HCT116 (cell line): ENCODE results near the gene TMEM132A. TPM values are rescaled to one million over a fixed set of nuclear protein-coding genes. Genes with fewer than 3 reads are reported as not detected.

Experiments
- ATAC-seq: fragments of 200-7000 bp; cut with Tn5 transposase; 2 replicates; pipeline ENCODE4 v1.9.1; 2020; ENCODE audit warnings: mild to moderate bottlenecking, moderate library complexity
- BruUV-seq: library from RNA; stranded (reverse); fragments of 400-500 nt; replicated peaks from 2 replicates; lab custom pipeline; 2021; lab: Mats Ljungman, UMichigan
- CTCF ChIA-PET: fragments of 300-600 bp; sonication (Branson Sonifier 250); formaldehyde crosslinking; loops from one replicate; lab custom pipeline; 2021; ENCODE audit warnings: antibody characterized with exemption; lab: Charles Lee
- POLR2A ChIA-PET: fragments of 300-600, 350-600 bp; sonication (Branson Sonifier 250); formaldehyde crosslinking; loops from one replicate; lab custom pipeline; 2021; ENCODE audit warnings: antibody characterized with exemption; lab: Charles Lee
- RAD21 ChIA-PET, 2 experiments: fragments of 300-600 bp; sonication (Branson Sonifier 250); formaldehyde crosslinking; loops; one replicate each; lab custom pipeline; 2023; ENCODE audit warnings: low total read pairs in 2 of 2; ENCODE audit not compliant: uncharacterized antibody in 2 of 2, unreplicated experiment in 2 of 2, low non-redundant PET in 1 of 2; lab: Charles Lee
- DNase-seq: peaks from one replicate; pipeline ENCODE4 v3.0.0-alpha.2; 2010; ENCODE audit warnings: low read depth, low spot score
- H2AFZ ChIP-seq: fragments of 200-600 bp; shearing (Covaris generic), sonication (generic); 2 replicates; pipeline ENCODE4 v1.6.1; 2017; ENCODE audit warnings: low read depth, mixed run types, mixed read lengths, antibody characterized with exemption, low read length; ENCODE audit not compliant: poor library complexity, severe bottlenecking
- H3K27ac ChIP-seq: 2 replicates; pipeline ENCODE4 v1.5.1; 2012; ENCODE audit warnings: low read depth, low read length
- H3K27me3 ChIP-seq: fragments of 200-600 bp; sonication (generic); 2 replicates; pipeline ENCODE4 v1.6.1; 2016; ENCODE audit warnings: mixed run types, low read length, mixed read lengths; ENCODE audit not compliant: insufficient read depth
- H3K36me3 ChIP-seq, 2 experiments: fragments of 200-500 bp in 1 of 2; fragments of 200-600 bp in 1 of 2; sonication (Bioruptor generic) in 1 of 2; sonication (generic) in 1 of 2; 2 replicates each; pipeline versions ENCODE4 v1.5.1 to v1.6.1; 2014 to 2016; ENCODE audit warnings: low read length in 2 of 2, inconsistent platforms in 1 of 2, mixed read lengths in 1 of 2, mixed run types in 1 of 2; ENCODE audit not compliant: insufficient read depth in 2 of 2, control insufficient read depth in 1 of 2
- H3K4me1 ChIP-seq, 2 experiments: fragments of 200-600 bp in 1 of 2; sonication (generic) in 1 of 2; 2 replicates each; pipeline versions ENCODE4 v1.5.1 to v1.6.1; 2012 to 2017; ENCODE audit warnings: low read length in 2 of 2, inconsistent platforms in 1 of 2, mild to moderate bottlenecking in 1 of 2, mixed read lengths in 1 of 2, mixed run types in 1 of 2, moderate library complexity in 1 of 2; ENCODE audit not compliant: insufficient read depth in 2 of 2, control insufficient read depth in 1 of 2
- H3K4me2 ChIP-seq: fragments of 200-600 bp; sonication (generic); 2 replicates; pipeline ENCODE4 v1.6.1; 2017; ENCODE audit warnings: mixed run types, low read length, mixed read lengths
- H3K4me3 ChIP-seq, 2 experiments: fragments of 200-600 bp in 1 of 2; sonication (generic) in 1 of 2; replicated peaks in 1 of 2; 2 replicates each; pipeline ENCODE4 v1.5.1; 2011 to 2016; ENCODE audit warnings: low read length in 2 of 2, control low read depth in 1 of 2, low read depth in 1 of 2, mild to moderate bottlenecking in 1 of 2, mixed read lengths in 1 of 2, mixed run types in 1 of 2
- H3K79me2 ChIP-seq: fragments of 200-600 bp; sonication (generic); 2 replicates; pipeline ENCODE4 v1.6.1; 2017; ENCODE audit warnings: mild to moderate bottlenecking, mixed run types, low read length, moderate library complexity, mixed read lengths; ENCODE audit not compliant: insufficient read depth
- H3K9ac ChIP-seq: fragments of 200-600 bp; sonication (generic); 2 replicates; pipeline ENCODE4 v1.6.1; 2016; ENCODE audit warnings: low read length, mixed read lengths
- H3K9me2 ChIP-seq: fragments of 200-600 bp; sonication (generic), shearing (Covaris generic); 2 replicates; pipeline ENCODE4 v1.6.1; 2017; ENCODE audit warnings: mixed run types, mild to moderate bottlenecking, moderate library complexity; ENCODE audit not compliant: insufficient read depth
- H3K9me3 ChIP-seq, 2 experiments: fragments of 200-500 bp in 1 of 2; fragments of 200-600 bp in 1 of 2; sonication (Bioruptor generic) in 1 of 2; sonication (generic) in 1 of 2; 2 replicates each; pipeline ENCODE4 v1.6.1; 2014 to 2017; ENCODE audit warnings: low read length in 2 of 2, mixed read lengths in 2 of 2, inconsistent platforms in 1 of 2, low read depth in 1 of 2, mild to moderate bottlenecking in 1 of 2, mixed run types in 1 of 2, moderate library complexity in 1 of 2; ENCODE audit not compliant: control insufficient read depth in 1 of 2, insufficient read depth in 1 of 2
- H4K20me1 ChIP-seq: fragments of 200-600 bp; sonication (generic), shearing (Covaris generic); 2 replicates; pipeline ENCODE4 v1.6.1; 2017; ENCODE audit warnings: mixed run types, mild to moderate bottlenecking, moderate library complexity; ENCODE audit not compliant: insufficient read depth
- CEBPB ChIP-seq: IDR thresholded peaks from 2 replicates; pipeline ENCODE4 v1.6.1; 2012; ENCODE audit warnings: low read depth
- EGR1 ChIP-seq: IDR thresholded peaks from 2 replicates; pipeline ENCODE4 v1.6.1; 2012; ENCODE audit warnings: low read depth
- ELF1 ChIP-seq: IDR thresholded peaks from 2 replicates; pipeline ENCODE4 v1.6.1; 2012; ENCODE audit warnings: low read depth, borderline replicate concordance
- EZH2 ChIP-seq: fragments of 200-600 bp; sonication (generic); IDR thresholded peaks from 2 replicates; pipeline ENCODE4 v1.6.1; 2017; ENCODE audit warnings: antibody characterized with exemption, mixed run types
- FOSL1 ChIP-seq: IDR thresholded peaks from 2 replicates; pipeline ENCODE4 v1.6.1; 2012; ENCODE audit warnings: low read depth
- JUND ChIP-seq: IDR thresholded peaks from 2 replicates; pipeline ENCODE4 v1.6.1; 2012
- POLR2A ChIP-seq: IDR thresholded peaks from 2 replicates; pipeline ENCODE4 v1.7.0; 2011; ENCODE audit warnings: borderline replicate concordance; ENCODE audit not compliant: insufficient read depth, insufficient read length; ENCODE audit errors: extremely low read depth
- POLR2AphosphoS5 ChIP-seq: IDR thresholded peaks from 2 replicates; pipeline ENCODE4 v1.6.1; 2011; ENCODE audit warnings: mild to moderate bottlenecking, low read depth, low read length, moderate library complexity
- RAD21 ChIP-seq: IDR thresholded peaks from 2 replicates; pipeline ENCODE4 v1.6.1; 2012; ENCODE audit warnings: low read depth, mild to moderate bottlenecking
- SIN3A ChIP-seq: IDR thresholded peaks from 2 replicates; pipeline ENCODE4 v1.6.1; 2012; ENCODE audit warnings: low read depth
- SP1 ChIP-seq: IDR thresholded peaks from 2 replicates; pipeline ENCODE4 v1.6.1; 2012; ENCODE audit warnings: low read depth
- SRF ChIP-seq: IDR thresholded peaks from 2 replicates; pipeline ENCODE4 v1.6.1; 2012; ENCODE audit warnings: low read depth
- TCF7L2 ChIP-seq: IDR thresholded peaks from 2 replicates; pipeline ENCODE4 v1.7.0; 2011; ENCODE audit warnings: borderline replicate concordance, inconsistent platforms; ENCODE audit not compliant: insufficient read depth, insufficient read length; ENCODE audit errors: extremely low read depth
- intact Hi-C: fragments of 100-400 bp; cut with micrococcal nuclease; formaldehyde crosslinking; loops from 2 replicates; pipeline ENCODE4 v1.10.0; 2022
- total RNA-seq: library from RNA; stranded (reverse); gene quantifications from one replicate; pipeline ENCODE4 v1.2.1, GENCODE V29; 2021; ENCODE audit not compliant: unreplicated experiment
- TF ChIP-seq, protein P1 (sequence below): IDR thresholded peaks from 2 replicates; pipeline ENCODE4 v1.6.1; 2012
- TF ChIP-seq, protein P2 (sequence below): IDR thresholded peaks from 2 replicates; pipeline ENCODE4 v1.6.1; 2011; ENCODE audit warnings: mild to moderate bottlenecking, low read length, moderate library complexity; ENCODE audit not compliant: insufficient replicate concordance; ENCODE audit errors: extremely low read depth
- TF ChIP-seq, protein P3 (sequence below): IDR thresholded peaks from 2 replicates; pipeline ENCODE4 v1.6.1; 2012; ENCODE audit warnings: low read depth
- TF ChIP-seq, protein P4 (sequence below): IDR thresholded peaks from 2 replicates; pipeline ENCODE4 v1.6.1; 2012

The TMEM132A gene
- total RNA-seq, 1 experiment from 2014 or later = 120 TPM

DNA sequence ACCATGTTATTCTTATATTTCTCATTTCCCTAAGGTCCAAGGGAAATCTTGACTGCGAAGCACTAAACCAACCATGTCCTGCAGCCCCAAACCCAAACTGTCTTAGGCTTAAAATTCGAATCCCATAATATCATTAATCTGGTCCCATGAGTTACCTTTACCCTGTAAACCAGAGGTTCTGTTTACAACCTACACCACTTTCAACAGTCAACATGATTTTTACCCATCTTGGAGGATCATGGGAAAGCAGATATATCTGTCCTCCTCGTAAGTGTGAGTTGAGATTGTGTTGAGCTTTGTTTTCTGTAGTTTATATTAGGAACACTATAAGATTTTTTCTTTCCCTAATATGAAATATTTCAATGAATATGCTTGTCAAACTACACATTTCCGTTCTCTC, 24.3 kb upstream of the TMEM132A start:
- ChIA-PET RAD21 (interaction anchor here in 1 of 2 experiments (1.8 kb wide), 1 partner anchor 69 kb away, joined by 7 read pairs; no protein-coding TSS in a partner anchor), POLR2A (no interaction called here), CTCF (interaction anchor here (0.6 to 2.1 kb wide), 25 partner anchors 8 to 288 kb away, joined by 3 to 38 read pairs (median 4); partner anchors contain the start of genes TMEM109 and TMEM132A)
- H3K36me3 ChIP-seq = peaks cover 58 to 71% of the 10 kb centered on the region in 2 experiments
- intact Hi-C loops = loop anchor here (1.0 kb wide), 1 partner anchor 69 kb away; no protein-coding TSS in a partner anchor
- H3K9me3 ChIP-seq = no peaks in the 10 kb centered on the region
- H3K79me2 ChIP-seq = peaks cover 43% of the 10 kb centered on the region
- H3K9me2 ChIP-seq = no peaks in the 10 kb centered on the region
- H3K9ac ChIP-seq = no peak overlapping the region
- H3K4me2 ChIP-seq = no peak overlapping the region
- DNase-seq = no peak
- no peak overlapping the region for H2AFZ ChIP-seq
- TF ChIP-seq JUND (no peak), SP1 (no peak), ELF1 (no peak), SIN3A (no peak), SRF (no peak), POLR2A (no peak), EZH2 (no peak), TCF7L2 (no peak), EGR1 (no peak), CEBPB (no peak), FOSL1 (no peak), RAD21 (no peak), POLR2AphosphoS5 (no peak)
- TF ChIP-seq, protein P1, sequence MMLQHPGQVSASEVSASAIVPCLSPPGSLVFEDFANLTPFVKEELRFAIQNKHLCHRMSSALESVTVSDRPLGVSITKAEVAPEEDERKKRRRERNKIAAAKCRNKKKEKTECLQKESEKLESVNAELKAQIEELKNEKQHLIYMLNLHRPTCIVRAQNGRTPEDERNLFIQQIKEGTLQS = no peak
- TF ChIP-seq, protein P2, sequence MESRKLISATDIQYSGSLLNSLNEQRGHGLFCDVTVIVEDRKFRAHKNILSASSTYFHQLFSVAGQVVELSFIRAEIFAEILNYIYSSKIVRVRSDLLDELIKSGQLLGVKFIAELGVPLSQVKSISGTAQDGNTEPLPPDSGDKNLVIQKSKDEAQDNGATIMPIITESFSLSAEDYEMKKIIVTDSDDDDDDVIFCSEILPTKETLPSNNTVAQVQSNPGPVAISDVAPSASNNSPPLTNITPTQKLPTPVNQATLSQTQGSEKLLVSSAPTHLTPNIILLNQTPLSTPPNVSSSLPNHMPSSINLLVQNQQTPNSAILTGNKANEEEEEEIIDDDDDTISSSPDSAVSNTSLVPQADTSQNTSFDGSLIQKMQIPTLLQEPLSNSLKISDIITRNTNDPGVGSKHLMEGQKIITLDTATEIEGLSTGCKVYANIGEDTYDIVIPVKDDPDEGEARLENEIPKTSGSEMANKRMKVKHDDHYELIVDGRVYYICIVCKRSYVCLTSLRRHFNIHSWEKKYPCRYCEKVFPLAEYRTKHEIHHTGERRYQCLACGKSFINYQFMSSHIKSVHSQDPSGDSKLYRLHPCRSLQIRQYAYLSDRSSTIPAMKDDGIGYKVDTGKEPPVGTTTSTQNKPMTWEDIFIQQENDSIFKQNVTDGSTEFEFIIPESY = no peak
- TF ChIP-seq, protein P3, sequence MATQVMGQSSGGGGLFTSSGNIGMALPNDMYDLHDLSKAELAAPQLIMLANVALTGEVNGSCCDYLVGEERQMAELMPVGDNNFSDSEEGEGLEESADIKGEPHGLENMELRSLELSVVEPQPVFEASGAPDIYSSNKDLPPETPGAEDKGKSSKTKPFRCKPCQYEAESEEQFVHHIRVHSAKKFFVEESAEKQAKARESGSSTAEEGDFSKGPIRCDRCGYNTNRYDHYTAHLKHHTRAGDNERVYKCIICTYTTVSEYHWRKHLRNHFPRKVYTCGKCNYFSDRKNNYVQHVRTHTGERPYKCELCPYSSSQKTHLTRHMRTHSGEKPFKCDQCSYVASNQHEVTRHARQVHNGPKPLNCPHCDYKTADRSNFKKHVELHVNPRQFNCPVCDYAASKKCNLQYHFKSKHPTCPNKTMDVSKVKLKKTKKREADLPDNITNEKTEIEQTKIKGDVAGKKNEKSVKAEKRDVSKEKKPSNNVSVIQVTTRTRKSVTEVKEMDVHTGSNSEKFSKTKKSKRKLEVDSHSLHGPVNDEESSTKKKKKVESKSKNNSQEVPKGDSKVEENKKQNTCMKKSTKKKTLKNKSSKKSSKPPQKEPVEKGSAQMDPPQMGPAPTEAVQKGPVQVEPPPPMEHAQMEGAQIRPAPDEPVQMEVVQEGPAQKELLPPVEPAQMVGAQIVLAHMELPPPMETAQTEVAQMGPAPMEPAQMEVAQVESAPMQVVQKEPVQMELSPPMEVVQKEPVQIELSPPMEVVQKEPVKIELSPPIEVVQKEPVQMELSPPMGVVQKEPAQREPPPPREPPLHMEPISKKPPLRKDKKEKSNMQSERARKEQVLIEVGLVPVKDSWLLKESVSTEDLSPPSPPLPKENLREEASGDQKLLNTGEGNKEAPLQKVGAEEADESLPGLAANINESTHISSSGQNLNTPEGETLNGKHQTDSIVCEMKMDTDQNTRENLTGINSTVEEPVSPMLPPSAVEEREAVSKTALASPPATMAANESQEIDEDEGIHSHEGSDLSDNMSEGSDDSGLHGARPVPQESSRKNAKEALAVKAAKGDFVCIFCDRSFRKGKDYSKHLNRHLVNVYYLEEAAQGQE = no peak
- TF ChIP-seq, protein P4, sequence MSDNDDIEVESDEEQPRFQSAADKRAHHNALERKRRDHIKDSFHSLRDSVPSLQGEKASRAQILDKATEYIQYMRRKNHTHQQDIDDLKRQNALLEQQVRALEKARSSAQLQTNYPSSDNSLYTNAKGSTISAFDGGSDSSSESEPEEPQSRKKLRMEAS = no peak
- H3K27me3 ChIP-seq = no peaks in the 10 kb centered on the region
- H3K27ac ChIP-seq = no peak overlapping the region
- peaks cover 6 to 9% of the 10 kb centered on the region in 2 experiments; a peak in 3 of 4 replicates for H3K4me1 ChIP-seq
- H3K4me3 ChIP-seq = no peak overlapping the region
- peaks cover 7% of the 10 kb centered on the region for H4K20me1 ChIP-seq
- ATAC-seq = no peak
- BruUV-seq = no TSS peak
